Stomach (tissue), 4 donors: ENCODE results near the gene ARRB1.

Experiments used
- CTCF ChIP-seq, 7 experiments: fragments of 450-650 bp in 4 of 7; fragments of 200-600 bp in 3 of 7; sonication (generic) in 3 of 7; IDR thresholded peaks; one replicate each; pipeline ENCODE4 v1.5.1; 2016 to 2019; ENCODE audit warnings: antibody characterized with exemption in 7 of 7, control low read depth in 2 of 7, mild to moderate bottlenecking in 1 of 7
- EP300 ChIP-seq: sonication (generic); formaldehyde crosslinking; IDR thresholded peaks from one replicate; pipeline ENCODE4 v1.6.1; 2017; ENCODE audit warnings: antibody characterized with exemption
- POLR2AphosphoS5 ChIP-seq, 3 donors: sonication (generic); formaldehyde crosslinking; IDR thresholded peaks; one replicate each; pipeline ENCODE4 v1.6.1; 2016; ENCODE audit warnings: antibody characterized with exemption in 3 of 3

- TF ChIP-seq CTCF (IDR thresholded peaks at IDR 0.05) (no peak), EP300 (no peak), POLR2AphosphoS5 (IDR thresholded peaks at IDR 0.05) (no peak)
Measured at GRCh38 chr11:75303544-75304224, 47.8 kb downstream of the ARRB1 start.
